OCI-LY7 (cell line): ENCODE results near the gene P3H1. TPM values are rescaled to one million over a fixed set of nuclear protein-coding genes. Genes with fewer than 3 reads are reported as not detected.

Source experiments
- BruUV-seq: library from RNA; stranded (reverse); fragments of 400-500 nt; replicated peaks from 2 replicates; lab custom pipeline; 2021; lab: Mats Ljungman, UMichigan
- CTCF ChIA-PET: fragments of 300-600 bp; sonication (Branson Sonifier 250); formaldehyde crosslinking; loops from one replicate; lab custom pipeline; 2022; ENCODE audit warnings: antibody characterized with exemption; ENCODE audit not compliant: unreplicated experiment; lab: Charles Lee
- POLR2A ChIA-PET: fragments of 300-600 bp; sonication (Branson Sonifier 250); formaldehyde crosslinking; loops from one replicate; lab custom pipeline; 2022; ENCODE audit warnings: antibody characterized with exemption; lab: Charles Lee
- DNase-seq: peaks from one replicate; pipeline ENCODE4 v3.0.0-alpha.2; 2015; ENCODE audit warnings: low spot score
- H2AFZ ChIP-seq: fragments of 200-600 bp; sonication (generic), shearing (Covaris generic); 2 replicates; pipeline ENCODE4 v1.6.1; 2014; ENCODE audit warnings: mild to moderate bottlenecking, antibody characterized with exemption, low read length, moderate library complexity
- H3K27ac ChIP-seq: fragments of 200-600 bp; sonication (generic); 2 replicates; pipeline ENCODE4 v1.5.1; 2014; ENCODE audit warnings: mixed run types, low read depth, mild to moderate bottlenecking, moderate library complexity, low read length, inconsistent platforms; ENCODE audit not compliant: poor library complexity, severe bottlenecking
- H3K36me3 ChIP-seq: fragments of 200-600 bp; sonication (generic); 2 replicates; pipeline ENCODE4 v1.6.1; 2014; ENCODE audit warnings: mild to moderate bottlenecking, antibody characterized with exemption, low read length, moderate library complexity, mixed read lengths; ENCODE audit not compliant: insufficient read depth
- H3K4me1 ChIP-seq: fragments of 200-600 bp; sonication (generic); 2 replicates; pipeline ENCODE4 v1.5.1; 2014; ENCODE audit warnings: mild to moderate bottlenecking, low read length; ENCODE audit not compliant: insufficient read depth, poor library complexity, severe bottlenecking
- H3K4me2 ChIP-seq: fragments of 200-600 bp; sonication (generic); 2 replicates; pipeline ENCODE4 v1.6.1; 2014; ENCODE audit warnings: mild to moderate bottlenecking, low read length
- H3K4me3 ChIP-seq: fragments of 200-600 bp; sonication (generic); 2 replicates; pipeline ENCODE4 v1.5.1; 2014; ENCODE audit warnings: mild to moderate bottlenecking, low read depth, low read length; ENCODE audit not compliant: poor library complexity, severe bottlenecking
- H3K79me2 ChIP-seq: fragments of 200-600 bp; sonication (generic); 2 replicates; pipeline ENCODE4 v1.6.1; 2016; ENCODE audit warnings: low read depth, mild to moderate bottlenecking, low read length, moderate library complexity, mixed read lengths; ENCODE audit not compliant: insufficient read depth
- H3K9me2 ChIP-seq: fragments of 200-600 bp; sonication (generic); 2 replicates; pipeline ENCODE4 v1.6.1; 2016; ENCODE audit warnings: mild to moderate bottlenecking, low read length, mixed read lengths; ENCODE audit not compliant: insufficient read depth
- H3K9me3 ChIP-seq: fragments of 200-600 bp; sonication (generic); 2 replicates; pipeline ENCODE4 v1.6.1; 2014; ENCODE audit warnings: mild to moderate bottlenecking, mixed run types, low read length, mixed read lengths
- H4K20me1 ChIP-seq: fragments of 200-600 bp; sonication (generic); 2 replicates; pipeline ENCODE4 v1.6.1; 2014; ENCODE audit warnings: mild to moderate bottlenecking, antibody characterized with exemption, low read length, moderate library complexity, mixed read lengths; ENCODE audit not compliant: insufficient read depth
- EZH2phosphoT487 ChIP-seq: fragments of 200-600 bp; sonication (generic); IDR thresholded peaks from 2 replicates; pipeline ENCODE4 v1.6.1; 2018; ENCODE audit warnings: low read depth, borderline replicate concordance, mild to moderate bottlenecking, mixed run types, antibody characterized with exemption, low read length, moderate library complexity, mixed read lengths
- intact Hi-C: fragments of 100-400 bp; cut with micrococcal nuclease; formaldehyde crosslinking; loops from one replicate; pipeline ENCODE4 v1.10.0; 2022; ENCODE audit not compliant: unreplicated experiment
- total RNA-seq, 2 experiments: library from RNA; depleted of rRNA in 1 of 2; stranded (reverse); fragments of >200 nt in 1 of 2; shearing (Covaris generic) in 1 of 2; gene quantifications; 2 replicates each; pipeline ENCODE4 v1.2.3, GENCODE V29; 2014 to 2022
- TF ChIP-seq, protein P1 (sequence below): fragments of 200-600 bp; sonication (generic); conservative IDR thresholded peaks from 2 replicates; pipeline ENCODE4 v1.5.1; 2014; ENCODE audit warnings: mild to moderate bottlenecking, antibody characterized with exemption, low read length, moderate library complexity, mixed read lengths

Gene P3H1
- total RNA-seq, 2 experiments from 2014 or later: 39.0 to 45.7 TPM

DNA sequence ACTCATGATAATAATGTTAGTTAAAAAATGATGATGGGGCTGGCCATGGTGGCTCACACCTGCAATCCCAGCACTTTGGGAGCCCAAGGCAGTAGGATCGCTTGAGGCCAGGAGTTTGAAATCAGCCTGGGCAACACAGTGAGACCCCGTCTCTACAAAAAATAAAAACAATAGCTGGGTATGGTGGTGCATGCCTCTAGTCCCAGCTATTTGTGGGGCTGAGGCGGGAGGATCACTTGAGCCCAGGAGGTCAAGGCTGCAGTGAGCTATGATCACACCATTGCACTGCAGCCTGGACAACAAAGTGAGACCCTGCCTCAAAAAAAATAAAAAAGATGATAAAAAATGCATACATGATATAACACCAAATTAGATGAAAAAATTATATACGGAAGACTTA lies 5.3 kb downstream of the P3H1 start:
- peaks cover 44% of the 10 kb centered on the region for H3K36me3 ChIP-seq
- no peaks in the 10 kb centered on the region for H3K9me2 ChIP-seq
- peaks cover 15% of the 10 kb centered on the region for H3K79me2 ChIP-seq
- H2AFZ ChIP-seq: no peak overlapping the region
- DNase-seq: no peak
- H3K4me2 ChIP-seq: no peak overlapping the region
- ChIA-PET CTCF (no interaction called here), POLR2A (no interaction called here)
- no peak overlapping the region for H3K27ac ChIP-seq
- H3K4me3 ChIP-seq: no peak overlapping the region
- peaks cover 20% of the 10 kb centered on the region for H3K4me1 ChIP-seq
- H4K20me1 ChIP-seq: peaks cover 10% of the 10 kb centered on the region
- H3K9me3 ChIP-seq: no peaks in the 10 kb centered on the region
- no TSS peak for BruUV-seq
- intact Hi-C loops: loop anchor here (10.0 kb wide), 1 partner anchor 427 kb away; the partner anchor contains the start of gene FOXJ3
- TF ChIP-seq, protein P1, sequence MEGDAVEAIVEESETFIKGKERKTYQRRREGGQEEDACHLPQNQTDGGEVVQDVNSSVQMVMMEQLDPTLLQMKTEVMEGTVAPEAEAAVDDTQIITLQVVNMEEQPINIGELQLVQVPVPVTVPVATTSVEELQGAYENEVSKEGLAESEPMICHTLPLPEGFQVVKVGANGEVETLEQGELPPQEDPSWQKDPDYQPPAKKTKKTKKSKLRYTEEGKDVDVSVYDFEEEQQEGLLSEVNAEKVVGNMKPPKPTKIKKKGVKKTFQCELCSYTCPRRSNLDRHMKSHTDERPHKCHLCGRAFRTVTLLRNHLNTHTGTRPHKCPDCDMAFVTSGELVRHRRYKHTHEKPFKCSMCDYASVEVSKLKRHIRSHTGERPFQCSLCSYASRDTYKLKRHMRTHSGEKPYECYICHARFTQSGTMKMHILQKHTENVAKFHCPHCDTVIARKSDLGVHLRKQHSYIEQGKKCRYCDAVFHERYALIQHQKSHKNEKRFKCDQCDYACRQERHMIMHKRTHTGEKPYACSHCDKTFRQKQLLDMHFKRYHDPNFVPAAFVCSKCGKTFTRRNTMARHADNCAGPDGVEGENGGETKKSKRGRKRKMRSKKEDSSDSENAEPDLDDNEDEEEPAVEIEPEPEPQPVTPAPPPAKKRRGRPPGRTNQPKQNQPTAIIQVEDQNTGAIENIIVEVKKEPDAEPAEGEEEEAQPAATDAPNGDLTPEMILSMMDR: no peak
- no peak for TF ChIP-seq EZH2phosphoT487

DNA sequence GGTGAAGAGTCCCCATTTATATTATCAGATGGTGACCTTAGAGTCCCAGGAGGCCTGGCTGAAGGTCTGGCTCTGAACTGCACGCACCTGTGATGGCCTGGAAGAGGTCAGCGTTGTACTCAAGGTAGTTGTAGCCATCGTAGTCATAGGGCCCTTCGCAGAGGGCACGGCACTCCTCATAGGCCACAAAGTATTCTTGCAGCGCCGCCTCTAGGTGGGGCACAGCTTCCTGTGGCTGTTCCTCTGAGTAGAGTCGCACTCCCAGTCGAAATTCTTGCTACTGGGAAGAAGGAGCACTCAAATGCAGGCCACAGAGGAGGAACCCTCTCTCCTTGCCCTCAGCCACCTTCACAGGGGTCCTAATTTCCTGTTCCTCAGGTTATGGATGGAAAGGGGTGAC lies 7.7 kb downstream of the P3H1 start:
- ChIA-PET POLR2A (interaction anchor here (0.8 to 1.7 kb wide), 3 partner anchors 8 to 58 kb away, joined by 3 to 9 read pairs (median 3); partner anchors contain the start of genes C1orf50, ERMAP, P3H1 and SVBP), CTCF (interaction anchor here (1.2 kb wide), 1 partner anchor 314 kb away, joined by 3 read pairs; no protein-coding TSS in a partner anchor)
- Histone ChIP-seq H3K9me3 (no peaks in the 10 kb centered on the region), H3K4me1 (peaks cover 5% of the 10 kb centered on the region), H3K4me2 (no peak overlapping the region), H3K36me3 (peaks cover 69% of the 10 kb centered on the region), H4K20me1 (no peaks in the 10 kb centered on the region), H3K9me2 (no peaks in the 10 kb centered on the region), H3K27ac (no peak overlapping the region), H2AFZ (no peak overlapping the region), H3K79me2 (no peaks in the 10 kb centered on the region), H3K4me3 (no peak overlapping the region)
- DNase-seq: no peak
- intact Hi-C loops: no loop called here
- TF ChIP-seq, protein P1: 0 out of 2 replicates have a peak, but pooled peaks have one; percentile 15
- no peak for TF ChIP-seq EZH2phosphoT487
- no TSS peak for BruUV-seq

DNA sequence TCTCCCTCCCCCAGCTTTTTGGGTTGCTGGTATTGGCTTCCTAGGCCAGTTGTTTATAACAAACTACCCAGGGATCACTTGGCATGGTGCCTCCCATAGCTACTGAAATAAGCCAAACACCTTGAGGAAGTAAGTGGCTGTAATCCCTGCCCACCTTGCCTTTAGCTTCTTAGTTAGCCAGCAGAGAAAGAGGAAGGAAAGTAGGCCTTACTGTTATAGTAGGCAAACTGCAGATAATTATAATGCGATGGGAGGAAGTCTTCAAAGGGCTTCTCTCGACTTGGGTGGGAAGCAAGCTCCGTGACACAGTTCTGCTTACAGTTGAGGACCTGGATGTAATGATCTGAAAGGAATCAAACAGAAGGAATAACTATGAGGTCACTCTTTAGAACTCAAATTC lies 8.2 kb downstream of the P3H1 start:
- no peak overlapping the region for H3K4me3 ChIP-seq
- intact Hi-C loops: no loop called here
- TF ChIP-seq, protein P1: no peak
- no peak for TF ChIP-seq EZH2phosphoT487
- DNase-seq: peak; percentile 4
- H3K4me2 ChIP-seq: no peak overlapping the region
- H4K20me1 ChIP-seq: no peaks in the 10 kb centered on the region
- H3K9me3 ChIP-seq: no peaks in the 10 kb centered on the region
- H3K9me2 ChIP-seq: no peaks in the 10 kb centered on the region
- H3K27ac ChIP-seq: no peak overlapping the region
- peaks cover 73% of the 10 kb centered on the region for H3K36me3 ChIP-seq
- no peaks in the 10 kb centered on the region for H3K79me2 ChIP-seq
- POLR2A ChIA-PET: interaction anchor here (0.8 to 1.7 kb wide), 3 partner anchors 9 to 59 kb away, joined by 3 to 9 read pairs (median 3); partner anchors contain the start of genes C1orf50, ERMAP, P3H1 and SVBP
- H2AFZ ChIP-seq: no peak overlapping the region
- CTCF ChIA-PET: interaction anchor here (1.2 kb wide), 1 partner anchor 315 kb away, joined by 3 read pairs; no protein-coding TSS in a partner anchor
- H3K4me1 ChIP-seq: peaks cover 5% of the 10 kb centered on the region
- no TSS peak for BruUV-seq
